Stimulated activated CD4-positive, alpha-beta T cell treated with anti-CD3 and anti-CD28 coated beads, Interleukin-1b, Interleukin-23, amount 100 ng/mL, for 1 hour (primary cell): ENCODE data around the gene PROM2.

Experiments
- DNase-seq, 2 donors: peaks; one replicate each; pipeline ENCODE4 v3.0.0-alpha.2; 2020; ENCODE audit warnings: low read depth in 2 of 2

The PROM2 gene

GRCh38 chr2:95284886-95285541, 10.8 kb downstream of the PROM2 start:
- no peak for DNase-seq

- DNase-seq = no peak
Observed at GRCh38 chr2:95285542-95285932, 11.3 kb downstream of the PROM2 start.

- DNase-seq = no peak
Observed at GRCh38 chr2:95287336-95287735, 13.1 kb downstream of the PROM2 start.

GRCh38 chr2:95287806-95288205, 13.6 kb downstream of the PROM2 start:
- DNase-seq = no peak

GRCh38 chr2:95289253-95289652, 15.0 kb downstream of the PROM2 start:
- no peak for DNase-seq

- DNase-seq = no peak
Observed at GRCh38 chr2:95291222-95291621, 17.0 kb downstream of the PROM2 start.

- no peak for DNase-seq
Observed at GRCh38 chr2:95292623-95293260, 18.5 kb downstream of the PROM2 start.

- DNase-seq = no peak
Observed at GRCh38 chr2:95294579-95295250, 20.5 kb downstream of the PROM2 start.

- DNase-seq = no peak
Observed at GRCh38 chr2:95295376-95295775, 21.1 kb downstream of the PROM2 start.

GRCh38 chr2:95296011-95296410, 21.8 kb downstream of the PROM2 start:
- DNase-seq = no peak

GRCh38 chr2:95296880-95297487, 22.7 kb downstream of the PROM2 start, which contains the start of gene KCNIP3:
Gene KCNIP3 (plus strand): TSS chr2:95297347. CDS start chr2:95297439, 92 bp downstream.
- no peak for DNase-seq

GRCh38 chr2:95297639-95298395, 23.6 kb downstream of the PROM2 start:
- no peak for DNase-seq

GRCh38 chr2:95298486-95299111, 24.4 kb downstream of the PROM2 start:
- no peak for DNase-seq

- DNase-seq = no peak
Observed at GRCh38 chr2:95299961-95300360, 25.7 kb downstream of the PROM2 start.

GRCh38 chr2:95300450-95300849, 26.2 kb downstream of the PROM2 start:
- DNase-seq = no peak

GRCh38 chr2:95301186-95301585, 26.9 kb downstream of the PROM2 start:
- DNase-seq = no peak

- no peak for DNase-seq
Observed at GRCh38 chr2:95301876-95302641, 27.8 kb downstream of the PROM2 start.

GRCh38 chr2:95303191-95303919, 29.1 kb downstream of the PROM2 start:
- DNase-seq = no peak

- no peak for DNase-seq
Observed at GRCh38 chr2:95305380-95306061, 31.3 kb downstream of the PROM2 start.
